Common myeloid progenitor, CD34-positive (primary cell): ENCODE results near the gene MPRIP.
A peak's percentile ranks its signal among the peaks of the same experiment; 100 is the strongest.

Experiments used
- CTCF ChIA-PET: fragments of 350-600 bp; sonication (Branson Sonifier 250); formaldehyde crosslinking; loops from one replicate; lab custom pipeline; 2021; ENCODE audit warnings: antibody characterized with exemption; lab: Charles Lee
- POLR2A ChIA-PET: fragments of 350-600 bp; sonication (Branson Sonifier 250); formaldehyde crosslinking; loops from one replicate; lab custom pipeline; 2021; ENCODE audit warnings: antibody characterized with exemption; lab: Charles Lee
- DNase-seq, 3 donors: peaks; one replicate each; pipeline versions ENCODE4 v3.0.0 to v3.0.0-alpha.2; 2013
- H3K27ac ChIP-seq, 2 experiments: 1 replicate in 1 of 2; 2 replicates in 1 of 2; pipeline ENCODE4 v1.7.0; 2013; ENCODE audit warnings: inconsistent platforms in 2 of 2, low read length in 2 of 2, mild to moderate bottlenecking in 2 of 2, low read depth in 1 of 2, moderate library complexity in 1 of 2; ENCODE audit not compliant: severe bottlenecking in 2 of 2, insufficient read depth in 1 of 2, poor library complexity in 1 of 2
- H3K27me3 ChIP-seq, 5 experiments: replicated peaks in 2 of 5; 1 replicate in 3 of 5; 2 replicates in 2 of 5; pipeline versions ENCODE4 v1.6.1 to v1.7.0; 2013; ENCODE audit warnings: low read length in 4 of 5, mild to moderate bottlenecking in 2 of 5, moderate library complexity in 2 of 5, inconsistent platforms in 1 of 5; ENCODE audit not compliant: insufficient read depth in 5 of 5, control insufficient read depth in 4 of 5
- H3K36me3 ChIP-seq, 4 experiments: 1 replicate in 2 of 4; 2 replicates in 2 of 4; pipeline versions ENCODE4 v1.6.1 to v1.7.0; 2013; ENCODE audit warnings: low read length in 3 of 4, control low read depth in 1 of 4, mild to moderate bottlenecking in 1 of 4; ENCODE audit not compliant: control insufficient read depth in 4 of 4, insufficient read depth in 4 of 4
- H3K4me1 ChIP-seq, 4 experiments: 1 replicate in 3 of 4; 2 replicates in 1 of 4; pipeline versions ENCODE4 v1.6.1 to v1.7.1; 2013; ENCODE audit warnings: low read length in 3 of 4, mild to moderate bottlenecking in 3 of 4, control low read depth in 1 of 4, inconsistent platforms in 1 of 4, moderate library complexity in 1 of 4; ENCODE audit not compliant: control insufficient read depth in 4 of 4, insufficient read depth in 4 of 4; ENCODE audit errors: control extremely low read depth in 1 of 4
- H3K4me3 ChIP-seq, 7 experiments: 1 replicate in 4 of 7; 2 replicates in 3 of 7; pipeline versions ENCODE4 v1.5.1 to v1.7.0; 2013; ENCODE audit warnings: mild to moderate bottlenecking in 7 of 7, low read length in 6 of 7, moderate library complexity in 6 of 7, inconsistent platforms in 2 of 7, low read depth in 2 of 7, control low read depth in 1 of 7; ENCODE audit not compliant: insufficient read depth in 4 of 7, control insufficient read depth in 1 of 7; ENCODE audit errors: extremely low read depth in 1 of 7
- H3K9me3 ChIP-seq, 5 experiments: 1 replicate in 4 of 5; 2 replicates in 1 of 5; pipeline versions ENCODE4 v1.6.1 to v1.7.1; 2013; ENCODE audit warnings: low read length in 4 of 5, mild to moderate bottlenecking in 2 of 5, inconsistent platforms in 1 of 5, low read depth in 1 of 5, moderate library complexity in 1 of 5; ENCODE audit not compliant: control insufficient read depth in 4 of 5, insufficient read depth in 2 of 5; ENCODE audit errors: control extremely low read depth in 1 of 5
- WGBS: methylation state at CpG from one replicate; pipeline ENCODE4 v1.1.5; 2013; ENCODE audit not compliant: insufficient coverage; 5-methylcytosine and 5-hydroxymethylcytosine counted together

MPRIP gene

DNA sequence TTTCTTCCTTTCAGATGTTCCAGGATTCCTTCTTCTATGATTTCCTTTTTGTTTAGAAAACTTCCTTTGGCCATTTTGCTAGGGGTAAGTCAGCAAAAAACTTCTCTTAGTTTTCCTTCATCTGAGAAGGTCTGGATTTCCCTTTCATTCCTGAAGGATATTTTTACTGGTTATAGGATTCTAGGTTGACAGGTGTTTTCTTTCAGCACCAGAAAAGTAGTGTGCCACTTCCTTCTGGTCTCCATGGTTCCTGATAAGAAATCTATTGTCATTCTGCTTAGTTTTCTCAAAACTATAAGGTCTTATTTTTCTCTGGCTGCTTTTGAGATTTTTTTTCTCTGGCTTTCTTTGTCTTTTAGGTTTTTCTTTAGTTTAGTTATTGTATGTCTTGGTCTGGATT lies 27.6 kb downstream of the MPRIP start:
- Histone ChIP-seq H3K27me3 (no peaks in the 10 kb centered on the region), H3K36me3 (peaks cover 2 to 28% (median 16%) of the 10 kb centered on the region in 4 experiments), H3K4me1 (peaks cover 0 to 28% (median 4%) of the 10 kb centered on the region in 4 experiments), H3K4me3 (no peak overlapping the region), H3K27ac (no peak overlapping the region), H3K9me3 (peaks cover 0 to 4% (median 0%) of the 10 kb centered on the region in 5 experiments)
- CTCF ChIA-PET: no interaction called here
- POLR2A ChIA-PET: no interaction called here
- DNase-seq: peak in 1 of 3 donors; percentile 15

- no peak overlapping the region for H3K4me3 ChIP-seq
- no peak overlapping the region for H3K27ac ChIP-seq
- no peaks in the 10 kb centered on the region for H3K27me3 ChIP-seq
- ChIA-PET POLR2A (no interaction called here), CTCF (interaction anchor here (1.3 kb wide), 1 partner anchor 23 kb away, joined by 3 read pairs; no protein-coding TSS in a partner anchor)
- peaks cover 2 to 36% (median 18%) of the 10 kb centered on the region in 4 experiments for H3K36me3 ChIP-seq
- peaks cover 0 to 4% (median 0%) of the 10 kb centered on the region in 5 experiments for H3K9me3 ChIP-seq
- H3K4me1 ChIP-seq: peaks cover 0 to 27% (median 4%) of the 10 kb centered on the region in 4 experiments
- no peak for DNase-seq
- WGBS: 83% methylated on average over 4 of the region's 5 CpGs
Observed at GRCh38 chr17:17070931-17071330, 28.7 kb downstream of the MPRIP start.

- H3K9me3 ChIP-seq: peaks cover 0 to 4% (median 0%) of the 10 kb centered on the region in 5 experiments
- H3K4me3 ChIP-seq: no peak overlapping the region
- 95% methylated on average over 11 of the region's 14 CpGs for WGBS
- peaks cover 0 to 23% (median 2%) of the 10 kb centered on the region in 4 experiments for H3K4me1 ChIP-seq
- H3K36me3 ChIP-seq: peaks cover 2 to 44% (median 22%) of the 10 kb centered on the region in 4 experiments
- DNase-seq: no peak
- no peaks in the 10 kb centered on the region for H3K27me3 ChIP-seq
- CTCF ChIA-PET: interaction anchor here (1.3 kb wide), 1 partner anchor 22 kb away, joined by 3 read pairs; no protein-coding TSS in a partner anchor
- POLR2A ChIA-PET: no interaction called here
- no peak overlapping the region for H3K27ac ChIP-seq
Observed at GRCh38 chr17:17071531-17072360, 29.5 kb downstream of the MPRIP start.

DNA sequence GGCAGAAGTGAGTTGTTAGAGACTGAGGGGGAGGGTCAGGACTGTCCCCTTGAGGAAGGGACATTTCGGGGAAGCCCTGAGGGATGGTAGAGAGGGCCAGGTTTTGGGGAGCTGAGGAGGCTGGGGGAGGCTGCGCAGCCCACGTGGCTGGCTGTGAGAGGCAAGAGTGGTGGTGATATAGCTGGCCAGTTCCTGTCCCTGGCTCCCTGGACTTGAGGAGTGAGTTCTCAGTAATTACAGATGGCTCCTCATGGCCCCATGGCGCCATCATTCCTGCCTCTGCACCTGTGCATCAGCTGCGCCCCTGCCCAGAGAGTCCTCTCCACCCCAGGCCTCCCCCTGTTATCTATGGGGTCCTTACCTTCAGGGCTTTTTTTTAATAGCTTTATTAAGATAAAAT lies 30.3 kb downstream of the MPRIP start:
- Histone ChIP-seq H3K4me1 (peaks cover 0 to 16% (median 0%) of the 10 kb centered on the region in 4 experiments), H3K27ac (no peak overlapping the region), H3K9me3 (peaks cover 0 to 4% (median 0%) of the 10 kb centered on the region in 5 experiments), H3K4me3 (no peak overlapping the region), H3K36me3 (peaks cover 4 to 48% (median 29%) of the 10 kb centered on the region in 4 experiments), H3K27me3 (no peaks in the 10 kb centered on the region)
- DNase-seq: no peak
- POLR2A ChIA-PET: no interaction called here
- CTCF ChIA-PET: no interaction called here
- 94% methylated on average over 4 of the region's 5 CpGs for WGBS

DNA sequence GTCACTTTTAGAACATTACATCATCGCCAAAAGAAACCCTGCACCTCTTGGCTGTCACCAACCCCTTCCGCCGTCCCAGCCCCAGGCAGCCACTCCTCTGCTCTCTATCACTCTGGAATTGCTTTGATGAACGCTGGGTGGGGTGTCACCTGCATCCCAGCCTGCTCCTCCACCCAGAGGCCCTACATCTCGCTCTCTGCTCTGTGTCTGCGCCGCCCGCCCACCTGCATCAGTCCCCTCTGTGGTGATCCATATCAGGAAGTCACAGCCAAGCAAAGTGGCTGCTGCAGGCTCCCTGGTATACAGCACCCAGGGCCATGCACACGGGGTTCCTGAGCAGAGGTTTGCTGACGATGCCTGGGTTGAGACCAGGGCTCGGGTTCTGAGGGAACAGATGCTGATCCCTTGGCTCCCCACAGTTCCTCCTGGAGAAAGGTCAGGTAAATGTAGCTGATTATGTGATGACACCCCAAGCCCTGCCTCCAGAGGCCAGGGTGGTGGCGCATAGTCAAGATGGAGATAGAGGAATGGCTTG lies 30.8 kb downstream of the MPRIP start:
- peaks cover 4 to 54% (median 32%) of the 10 kb centered on the region in 4 experiments for H3K36me3 ChIP-seq
- H3K9me3 ChIP-seq: peaks cover 0 to 4% (median 0%) of the 10 kb centered on the region in 5 experiments
- over 99% methylated on average over 11 of the region's 12 CpGs for WGBS
- H3K27me3 ChIP-seq: no peaks in the 10 kb centered on the region
- no peak overlapping the region for H3K4me3 ChIP-seq
- no peak overlapping the region for H3K27ac ChIP-seq
- CTCF ChIA-PET: interaction anchor here (0.9 kb wide), 1 partner anchor 56 kb away, joined by 3 read pairs; no protein-coding TSS in a partner anchor
- POLR2A ChIA-PET: no interaction called here
- H3K4me1 ChIP-seq: peaks cover 0 to 19% (median 0%) of the 10 kb centered on the region in 4 experiments
- no peak for DNase-seq

DNA sequence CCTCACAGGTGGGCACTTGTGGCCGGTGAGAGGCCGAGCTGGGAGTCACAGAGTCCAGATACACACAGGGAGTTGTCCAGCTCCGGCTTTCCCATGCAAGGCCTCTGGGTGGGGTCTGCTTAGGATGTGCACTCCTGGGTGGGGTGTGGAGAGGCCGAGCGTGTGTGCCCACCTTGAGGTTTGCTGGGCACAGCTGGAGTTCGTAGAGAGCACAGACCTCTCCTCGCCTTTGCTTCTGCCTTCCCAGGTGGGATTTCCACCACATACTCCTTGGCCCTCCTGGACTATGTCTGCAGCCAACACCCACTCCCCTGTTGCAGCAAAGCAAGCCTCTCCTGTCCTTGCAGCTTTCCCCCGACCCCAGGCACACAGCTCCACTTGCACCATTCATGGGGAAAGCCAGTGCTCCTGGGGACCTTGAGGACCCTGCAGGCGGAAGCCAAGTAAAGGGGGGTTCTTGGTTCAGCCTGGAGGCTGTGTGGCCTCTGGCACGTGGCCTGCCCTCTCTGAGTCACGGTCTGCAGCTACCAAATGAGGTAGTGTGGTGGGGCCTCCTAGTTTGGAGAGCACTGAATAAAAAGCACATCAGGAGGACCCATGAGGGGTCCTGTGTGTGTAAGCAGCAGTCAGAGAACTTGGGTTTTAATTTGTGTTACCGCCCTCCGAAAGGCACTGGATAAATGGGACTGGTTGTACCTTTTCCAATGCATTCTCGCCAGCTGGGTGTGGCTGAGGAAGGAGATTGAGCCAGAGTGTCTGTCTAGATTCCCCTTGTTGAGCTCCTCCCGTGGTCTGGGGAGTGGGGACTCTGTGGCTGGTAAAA lies 31.5 kb downstream of the MPRIP start:
- H3K4me1 ChIP-seq: peaks cover 0 to 20% (median 0%) of the 10 kb centered on the region in 4 experiments
- peaks cover 7 to 60% (median 36%) of the 10 kb centered on the region in 4 experiments for H3K36me3 ChIP-seq
- DNase-seq: no peak
- POLR2A ChIA-PET: no interaction called here
- no peak overlapping the region for H3K4me3 ChIP-seq
- CTCF ChIA-PET: interaction anchor here (0.9 kb wide), 1 partner anchor 57 kb away, joined by 3 read pairs; no protein-coding TSS in a partner anchor
- 97% methylated on average over 13 of the region's 15 CpGs for WGBS
- no peak overlapping the region for H3K27ac ChIP-seq
- H3K27me3 ChIP-seq: no peaks in the 10 kb centered on the region
- H3K9me3 ChIP-seq: peaks cover 0 to 4% (median 0%) of the 10 kb centered on the region in 5 experiments
